Esophagus muscularis mucosa (tissue), 4 donors: ENCODE measurements around the gene F5. TPM values are rescaled to one million over a fixed set of nuclear protein-coding genes. Genes with fewer than 3 reads are reported as not detected.

ENCODE experiments used
- DNase-seq: peaks from one replicate; pipeline ENCODE4 v3.0.0-alpha.2; 2017; ENCODE audit errors: extremely low spot score
- H3K27ac ChIP-seq, 4 donors: fragments of 200-600 bp; sonication (generic); replicated peaks in 1 of 4; 1 replicate in 3 of 4; 2 replicates in 1 of 4; pipeline ENCODE4 v1.5.1; 2016 to 2019; ENCODE audit warnings: mild to moderate bottlenecking in 1 of 4
- H3K27me3 ChIP-seq, 4 donors: fragments of 200-600 bp; sonication (generic); one replicate each; pipeline versions ENCODE4 v1.5.1 to v1.6.0; 2016 to 2019
- H3K36me3 ChIP-seq, 4 donors: fragments of 200-600 bp; sonication (generic); one replicate each; pipeline ENCODE4 v1.5.1; 2016 to 2019
- H3K4me1 ChIP-seq, 4 donors: fragments of 200-600 bp; sonication (generic); one replicate each; pipeline ENCODE4 v1.5.1; 2016 to 2019
- H3K4me3 ChIP-seq, 4 donors: fragments of 200-600 bp; sonication (generic); 1 replicate in 2 of 4; 2 replicates in 2 of 4; pipeline ENCODE4 v1.5.1; 2016 to 2019; ENCODE audit warnings: mild to moderate bottlenecking in 4 of 4, moderate library complexity in 1 of 4
- H3K9me3 ChIP-seq, 4 donors: fragments of 200-600 bp; sonication (generic); 1 replicate in 3 of 4; 2 replicates in 1 of 4; pipeline ENCODE4 v1.5.1; 2016 to 2019
- CTCF ChIP-seq, 3 experiments: fragments of 200-600 bp in 2 of 3; fragments of 450-650 bp in 1 of 3; sonication (generic) in 2 of 3; IDR thresholded peaks; one replicate each; pipeline ENCODE4 v1.5.1; 2017 to 2019; ENCODE audit warnings: antibody characterized with exemption in 3 of 3, mild to moderate bottlenecking in 2 of 3, moderate library complexity in 1 of 3
- EP300 ChIP-seq: sonication (generic); formaldehyde crosslinking; IDR thresholded peaks from one replicate; pipeline ENCODE4 v1.6.1; 2017; ENCODE audit warnings: antibody characterized with exemption
- POLR2A ChIP-seq: fragments of 450-650 bp; IDR thresholded peaks from one replicate; pipeline ENCODE4 v1.6.1; 2017; ENCODE audit warnings: antibody characterized with exemption, moderate library complexity, mild to moderate bottlenecking, low read depth
- POLR2AphosphoS5 ChIP-seq, 2 donors: sonication (generic); formaldehyde crosslinking; IDR thresholded peaks; one replicate each; pipeline ENCODE4 v1.6.1; 2017; ENCODE audit warnings: antibody characterized with exemption in 2 of 2
- WGBS: methylation state at CpG from one replicate; pipeline ENCODE4 v1.1.5; 2018; 5-methylcytosine and 5-hydroxymethylcytosine counted together
- intact Hi-C: fragments of 100-400 bp; cut with DNase I; formaldehyde crosslinking; loops from one replicate; pipeline ENCODE4 v1.15.1; 2023
- total RNA-seq, 4 donors: library from RNA; depleted of rRNA; stranded (reverse); fragments of >200 nt; gene quantifications; one replicate each; pipeline versions ENCODE4 v1.1.0 to v1.2.1, GENCODE V29; 2016

The F5 gene
- total RNA-seq, 4 donors from 2014 or later, result 0.13 to 1.2 (median 0.34) TPM; not detected in 1

- WGBS, result 69% methylated on average over 5 of the region's 5 CpGs
- DNase-seq, result no peak
- Histone ChIP-seq H3K27me3 (peaks cover 0 to 10% (median 0%) of the 10 kb centered on the region in 4 donors), H3K27ac (no peak overlapping the region), H3K9me3 (no peaks in the 10 kb centered on the region), H3K36me3 (no peaks in the 10 kb centered on the region), H3K4me3 (no peak overlapping the region), H3K4me1 (peaks cover 0 to 9% (median 8%) of the 10 kb centered on the region in 4 donors)
- no peak for TF ChIP-seq CTCF (IDR thresholded peaks at IDR 0.05)
- intact Hi-C loops, result no loop called here
These were observed 4.7 kb upstream of the F5 start for GRCh38 chr1:169590932-169591331.

GRCh38 chr1:169588785-169589485 lies 2.7 kb upstream of the F5 start:
- Histone ChIP-seq H3K27me3 (peaks cover 0 to 20% (median 0%) of the 10 kb centered on the region in 4 donors), H3K36me3 (no peaks in the 10 kb centered on the region), H3K9me3 (no peaks in the 10 kb centered on the region), H3K27ac (no peak overlapping the region), H3K4me1 (peaks cover 0 to 10% (median 9%) of the 10 kb centered on the region in 4 donors), H3K4me3 (no peak overlapping the region)
- WGBS, result 77% methylated on average over 4 of the region's 4 CpGs
- TF ChIP-seq CTCF (IDR thresholded peaks at IDR 0.05) (no peak), EP300 (no peak), POLR2AphosphoS5 (IDR thresholded peaks at IDR 0.05) (no peak), POLR2A (no peak)
- peak; percentile 68 for DNase-seq
- intact Hi-C loops, result no loop called here

- Histone ChIP-seq H3K9me3 (no peaks in the 10 kb centered on the region), H3K4me1 (peaks cover 0 to 10% (median 9%) of the 10 kb centered on the region in 4 donors), H3K4me3 (no peak overlapping the region), H3K27ac (no peak overlapping the region), H3K36me3 (no peaks in the 10 kb centered on the region), H3K27me3 (peaks cover 0 to 20% (median 0%) of the 10 kb centered on the region in 4 donors)
- intact Hi-C loops, result no loop called here
- no peak for DNase-seq
- TF ChIP-seq POLR2AphosphoS5 (IDR thresholded peaks at IDR 0.05), result no peak
- TF ChIP-seq CTCF (IDR thresholded peaks at IDR 0.05), result no peak
- no peak for TF ChIP-seq POLR2A
- no peak for TF ChIP-seq EP300
- WGBS, result 18% methylated on average over 1 of the region's 1 CpG
These were observed 1.8 kb upstream of the F5 start for GRCh38 chr1:169588112-169588511.

- H3K9me3 ChIP-seq, result no peaks in the 10 kb centered on the region
- DNase-seq, result no peak
- no peaks in the 10 kb centered on the region for H3K36me3 ChIP-seq
- intact Hi-C loops, result no loop called here
- TF ChIP-seq CTCF (IDR thresholded peaks at IDR 0.05), result no peak
- no peak for TF ChIP-seq POLR2A
- TF ChIP-seq EP300, result no peak
- no peak for TF ChIP-seq POLR2AphosphoS5 (IDR thresholded peaks at IDR 0.05)
- WGBS, result 17% methylated on average over 5 of the region's 5 CpGs
- peaks cover 0 to 10% (median 9%) of the 10 kb centered on the region in 4 donors for H3K4me1 ChIP-seq
- H3K4me3 ChIP-seq, result peak overlapping the region in 2 of 4 donors; percentile 4 to 27
- H3K27ac ChIP-seq, result no peak overlapping the region
- H3K27me3 ChIP-seq, result peaks cover 0 to 30% (median 0%) of the 10 kb centered on the region in 4 donors
These were observed 250 bp downstream of the F5 start for GRCh38 chr1:169586067-169586394.

GRCh38 chr1:169585181-169585580 lies 1.1 kb downstream of the F5 start:
- TF ChIP-seq POLR2A (no peak), POLR2AphosphoS5 (IDR thresholded peaks at IDR 0.05) (no peak), EP300 (no peak)
- H3K36me3 ChIP-seq, result no peaks in the 10 kb centered on the region
- no peak overlapping the region for H3K4me3 ChIP-seq
- H3K9me3 ChIP-seq, result no peaks in the 10 kb centered on the region
- H3K4me1 ChIP-seq, result peaks cover 0 to 10% (median 9%) of the 10 kb centered on the region in 4 donors
- intact Hi-C loops, result no loop called here
- H3K27me3 ChIP-seq, result peaks cover 0 to 34% (median 0%) of the 10 kb centered on the region in 4 donors
- DNase-seq, result no peak
- no peak overlapping the region for H3K27ac ChIP-seq
